Mucosa of gallbladder (tissue), 1 donor: Measurements from ENCODE around the gene ZNHIT1. TPM values are rescaled to one million over a fixed set of nuclear protein-coding genes. Genes with fewer than 3 reads are reported as not detected.

Experiments used
- DNase-seq: peaks from one replicate; pipeline ENCODE4 v3.0.0-alpha.2; 2020; ENCODE audit warnings: low spot score
- total RNA-seq: library from RNA; stranded (reverse); gene quantifications from one replicate; pipeline ENCODE4 v1.2.1, GENCODE V29; 2021
- donor health status: DM: no; HTN: no; CAD: no.

Gene ZNHIT1
- total RNA-seq, 1 donor from 2014 or later: 92.6 TPM

DNA sequence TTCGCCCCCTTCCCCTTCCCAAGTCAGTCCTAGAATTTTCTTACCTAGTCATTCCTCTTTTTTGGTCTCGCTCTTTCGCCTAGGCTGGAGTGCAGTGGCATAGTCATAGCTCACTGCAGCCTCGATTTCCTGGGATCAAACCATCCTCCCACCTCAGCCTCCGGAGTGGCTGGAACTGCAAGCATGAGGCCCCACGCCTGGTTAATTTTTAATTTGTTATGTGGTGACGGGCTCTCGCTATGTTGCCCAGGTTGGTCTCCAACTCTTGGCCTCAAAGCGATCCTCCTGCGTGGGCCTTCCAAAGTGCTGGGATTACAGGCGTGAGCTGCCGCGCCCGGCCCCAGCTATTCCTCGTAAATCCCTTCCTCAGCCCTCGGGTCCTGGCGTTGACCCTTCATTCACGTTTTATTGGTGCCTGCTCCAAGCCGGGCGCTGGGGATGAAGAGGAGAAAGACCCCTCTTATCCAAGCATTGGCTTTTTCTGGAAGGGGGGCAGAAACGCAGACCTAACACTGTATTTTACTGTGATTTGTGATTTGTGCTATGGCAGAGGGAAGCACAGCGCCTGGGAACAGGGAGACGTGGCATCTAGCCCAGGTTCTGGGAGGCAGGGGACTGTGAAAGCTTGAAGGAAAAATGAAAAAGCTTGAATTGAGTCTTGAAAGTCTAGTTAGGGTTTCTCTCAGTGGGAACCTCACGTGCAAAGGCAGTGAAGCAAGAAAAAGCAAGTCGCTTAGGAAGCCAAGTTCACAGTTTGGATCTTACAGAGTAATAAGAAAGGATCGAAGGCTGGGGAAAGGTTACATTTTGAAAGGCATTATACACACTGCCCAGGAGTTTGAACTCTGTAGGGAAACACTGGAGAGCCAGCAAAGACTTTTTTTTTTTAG, 516 bp downstream of the ZNHIT1 start:
- DNase-seq: no peak

DNA sequence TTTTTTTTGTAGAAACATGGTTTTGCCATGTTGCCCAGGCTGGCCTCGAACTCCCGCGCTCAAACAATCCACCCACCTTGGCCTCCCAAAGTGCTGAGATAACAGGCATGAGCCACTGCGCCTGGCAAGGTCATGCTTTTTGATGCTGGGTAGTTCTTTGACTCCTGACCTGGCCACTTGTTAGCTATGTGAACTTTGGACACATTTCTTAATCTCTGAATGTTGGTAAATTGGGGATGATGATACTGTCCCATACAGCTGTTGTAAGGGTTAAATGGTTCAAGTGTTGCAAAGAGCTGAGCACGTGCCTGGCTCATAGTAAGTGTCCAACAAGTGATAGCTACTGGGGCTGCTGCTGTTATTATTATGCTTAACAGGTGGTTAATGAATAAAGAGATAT, 2.3 kb downstream of the ZNHIT1 start:
- DNase-seq: no peak

GRCh38 chr7:101222275-101222830, 4.4 kb downstream of the ZNHIT1 start:
- no peak for DNase-seq

DNA sequence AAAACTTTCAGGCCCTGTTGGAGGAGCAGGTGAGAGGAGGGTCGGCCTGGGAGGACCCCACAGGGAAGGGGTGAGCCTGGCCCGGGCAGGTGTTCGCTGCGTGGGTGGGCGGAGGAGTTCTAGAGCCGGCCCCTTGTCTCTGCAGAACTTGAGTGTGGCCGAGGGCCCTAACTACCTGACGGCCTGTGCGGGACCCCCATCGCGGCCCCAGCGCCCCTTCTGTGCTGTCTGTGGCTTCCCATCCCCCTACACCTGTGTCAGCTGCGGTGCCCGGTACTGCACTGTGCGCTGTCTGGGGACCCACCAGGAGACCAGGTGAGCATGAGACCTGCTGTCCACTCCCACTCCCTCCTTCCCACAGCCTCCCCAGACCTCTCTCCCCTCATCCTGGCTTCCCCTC, 5.6 kb downstream of the ZNHIT1 start:
- no peak for DNase-seq

GRCh38 chr7:101225650-101226049, 7.7 kb downstream of the ZNHIT1 start:
- DNase-seq: no peak

DNA sequence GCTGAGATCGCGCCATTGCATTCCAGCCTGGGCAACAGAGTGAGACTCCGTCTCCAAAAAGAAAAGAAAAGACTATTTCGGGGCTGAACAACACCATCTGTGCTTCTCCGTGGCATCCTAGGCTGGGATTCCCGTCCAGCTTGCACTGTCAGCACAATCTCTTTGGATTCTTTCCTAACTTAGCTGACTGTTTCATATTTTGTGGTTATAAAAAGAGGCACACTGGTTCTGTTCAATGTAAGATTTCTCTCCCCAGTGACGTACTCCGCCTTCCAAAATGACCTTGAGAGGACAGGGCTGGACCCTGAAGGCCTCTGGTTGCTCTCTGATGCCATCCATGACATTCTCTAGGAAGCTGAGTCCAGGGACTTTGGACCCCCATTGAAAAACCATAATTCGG, 8.8 kb downstream of the ZNHIT1 start:
- DNase-seq: no peak

DNA sequence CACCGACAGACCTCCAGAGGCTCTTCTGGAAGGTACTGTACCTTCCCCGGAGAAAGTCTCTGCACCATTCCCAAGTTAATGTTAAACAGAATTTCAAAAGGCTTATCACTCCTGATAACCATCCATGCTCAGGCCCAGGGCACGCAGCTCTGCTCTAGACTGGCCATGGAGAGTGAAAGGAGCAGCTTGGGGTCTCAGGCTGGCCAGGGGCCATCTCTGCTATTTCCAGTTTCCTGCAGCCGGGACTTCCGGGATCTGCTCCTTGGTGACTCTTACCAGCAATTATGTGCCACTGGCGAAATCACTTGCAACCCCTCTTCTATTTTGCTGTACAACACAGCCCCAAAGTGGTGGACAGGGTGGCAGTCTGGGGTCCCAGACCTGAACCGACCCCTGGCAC, 13.7 kb downstream of the ZNHIT1 start:
- DNase-seq: no peak

DNA sequence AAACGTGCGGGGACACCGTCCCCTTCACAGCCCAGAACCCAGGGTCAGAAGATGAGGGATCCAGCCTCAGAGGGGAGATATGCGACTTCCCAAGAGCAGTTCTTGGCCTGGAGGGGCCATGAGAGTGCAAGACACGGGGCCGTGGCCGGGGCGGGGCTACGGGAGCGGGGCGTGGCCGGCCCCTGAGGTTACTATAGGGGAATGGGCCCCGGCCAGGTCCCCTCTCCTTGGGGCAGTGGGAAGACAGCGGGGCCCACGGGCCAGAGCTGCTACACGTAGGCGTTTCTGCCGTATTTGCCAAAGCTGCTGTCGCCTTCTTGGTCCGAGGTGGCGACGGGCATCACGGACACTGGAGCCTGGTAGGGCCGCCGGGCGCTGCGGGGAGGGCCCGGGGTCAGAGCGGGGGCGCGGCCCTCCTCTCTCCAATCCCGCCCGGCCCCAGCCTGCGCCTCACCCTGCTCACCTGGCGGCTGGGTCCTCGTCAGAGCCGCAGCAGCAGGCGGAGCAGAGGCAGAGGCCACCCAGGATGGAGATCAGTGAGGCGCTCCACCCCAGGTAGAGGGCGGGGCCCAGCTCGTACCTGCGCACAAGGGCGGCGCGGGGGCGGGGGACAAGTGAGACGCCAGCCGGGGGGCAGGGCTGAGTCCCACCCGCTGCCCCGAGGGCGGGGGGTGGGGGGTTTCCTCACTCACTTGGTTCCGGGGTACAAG, 14.3 kb downstream of the ZNHIT1 start:
- DNase-seq: peak; percentile 64

GRCh38 chr7:101233907-101234547, 16.1 kb downstream of the ZNHIT1 start:
- DNase-seq: no peak

GRCh38 chr7:101234636-101235035, 16.7 kb downstream of the ZNHIT1 start:
- DNase-seq: no peak

DNA sequence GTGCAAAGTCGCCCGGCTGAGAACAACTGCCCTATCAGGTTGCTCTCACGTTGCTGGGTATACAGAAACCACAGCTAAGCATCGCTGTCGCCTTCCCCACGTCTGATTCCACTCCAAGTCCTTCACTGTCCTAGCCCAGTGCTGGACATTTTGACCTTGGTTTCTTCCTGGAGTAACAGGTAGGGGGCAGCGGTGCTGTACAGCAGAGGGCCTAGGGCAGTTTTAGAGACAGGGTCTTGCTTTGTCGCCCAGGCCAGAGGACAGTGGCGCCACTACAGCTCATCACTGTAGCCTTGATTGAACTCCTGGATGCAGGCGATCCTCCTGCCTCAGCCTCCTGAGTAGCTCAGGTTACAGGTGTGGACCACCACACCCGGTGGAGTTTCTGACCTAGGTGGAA, 17.1 kb downstream of the ZNHIT1 start:
- no peak for DNase-seq

GRCh38 chr7:101235522-101235921, 17.6 kb downstream of the ZNHIT1 start:
- DNase-seq: peak; percentile 57

DNA sequence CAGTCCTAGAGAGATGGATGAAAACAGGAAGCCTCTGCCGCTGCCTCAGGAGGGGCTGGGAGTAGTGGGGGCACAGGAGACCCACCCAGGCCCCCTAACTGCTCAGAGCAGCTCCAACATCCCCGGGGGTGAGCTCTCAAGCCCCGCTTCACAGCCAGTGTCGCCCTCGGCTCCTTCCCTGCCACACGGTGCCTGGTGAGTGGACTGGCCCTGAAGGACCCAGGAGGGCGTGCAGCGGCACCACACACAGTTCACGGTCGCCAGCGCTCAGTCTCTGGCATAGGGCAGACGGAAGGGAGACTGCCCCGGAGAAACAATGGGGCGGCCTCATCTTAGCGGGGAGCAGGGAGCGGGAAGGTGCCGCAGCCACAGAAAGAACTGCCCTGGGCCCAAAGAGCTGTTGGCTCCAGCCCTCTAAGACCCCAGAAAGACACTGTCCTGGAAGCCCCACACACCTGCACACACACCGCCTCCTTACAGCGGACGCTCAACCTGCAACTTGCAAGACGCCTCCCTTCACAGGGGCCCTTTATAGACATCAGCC, 18.4 kb downstream of the ZNHIT1 start:
- DNase-seq: no peak

- DNase-seq: peak; percentile 52
These were observed 19.5 kb downstream of the ZNHIT1 start, which contains the start of gene CLDN15 for GRCh38 chr7:101237206-101238067. Gene CLDN15 (minus strand): TSS chr7:101237802. CDS start chr7:101237581, 221 bp downstream.

GRCh38 chr7:101238226-101239182, 20.5 kb downstream of the ZNHIT1 start:
- DNase-seq: no peak

GRCh38 chr7:101239191-101239950, 21.4 kb downstream of the ZNHIT1 start:
- DNase-seq: no peak

GRCh38 chr7:101239951-101240220, 21.9 kb downstream of the ZNHIT1 start:
- no peak for DNase-seq

DNA sequence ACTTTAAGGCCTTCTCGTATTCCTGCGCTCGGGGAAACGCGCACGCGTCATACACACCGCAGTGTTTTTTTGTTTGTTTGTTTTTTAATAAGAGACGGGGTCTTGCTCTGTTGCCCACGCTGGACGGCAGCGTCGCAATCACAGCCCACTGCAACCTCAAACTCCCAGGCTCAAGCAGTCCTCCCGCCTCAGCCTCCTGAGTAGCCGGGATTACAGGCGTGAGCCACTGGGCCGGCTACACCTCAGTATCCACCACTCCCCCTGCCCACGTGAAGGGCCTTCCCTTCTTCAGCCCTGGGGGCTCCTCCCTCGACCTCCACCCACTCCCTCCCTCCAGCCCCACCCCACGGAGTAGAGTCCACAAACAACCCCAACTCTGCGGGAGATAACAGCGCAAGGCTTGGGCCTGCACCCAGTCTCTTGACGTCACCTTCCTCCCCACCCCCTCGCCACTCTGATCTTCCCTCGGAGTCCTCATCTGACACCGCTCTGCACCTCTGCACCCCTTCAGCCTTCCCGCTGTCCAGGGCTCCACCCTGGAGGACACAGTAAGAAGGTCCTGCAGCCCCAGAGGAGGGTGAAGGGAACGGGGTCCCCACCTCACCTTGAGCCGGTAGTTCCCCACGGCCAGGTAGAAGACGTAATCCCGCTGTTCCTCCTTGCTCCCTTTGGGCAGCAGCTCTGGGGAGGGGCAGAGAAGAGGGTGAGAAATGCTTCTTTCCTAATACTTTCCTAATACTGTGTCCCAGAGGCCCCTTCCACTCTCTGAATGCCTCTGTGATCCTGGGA, 22.5 kb downstream of the ZNHIT1 start:
- DNase-seq: peak; percentile 47
